ENCODE measurements around the gene DNAJC24.
"Not testable (repeated sequence)": the region's sequence is repeated elsewhere in the genome, so short reads cannot be mapped to it uniquely, and the experiment has no call there.

The DNAJC24 gene

GRCh38 chr11:31369348-31370329 lies at the start of gene DNAJC24, which contains the start of gene DCDC1:
Gene DNAJC24 (plus strand): TSS chr11:31369860. CDS start chr11:31370749, 889 bp downstream.
Gene DCDC1 (minus strand): TSS chr11:31369739. CDS start chr11:31328280, 41,459 bp downstream.
- peak; percentile 87 for DNase-seq (ENCODE audit: low read depth)

- not testable (repeated sequence) for DNase-seq (ENCODE audit: low read depth)
These were observed 48.2 kb upstream of the DNAJC24 start for GRCh38 chr11:31321494-31321893.

- DNase-seq (ENCODE audit: low read depth), result no peak
These were observed 46.5 kb upstream of the DNAJC24 start for GRCh38 chr11:31323145-31323544.

- no peak for DNase-seq (ENCODE audit: low read depth)
These were observed 44.5 kb upstream of the DNAJC24 start for GRCh38 chr11:31325160-31325559.

- DNase-seq (ENCODE audit: low read depth), result no peak
These were observed 43.1 kb upstream of the DNAJC24 start for GRCh38 chr11:31326470-31327148.

GRCh38 chr11:31327417-31327816 lies 42.2 kb upstream of the DNAJC24 start:
- DNase-seq (ENCODE audit: low read depth), result no peak

GRCh38 chr11:31328697-31329096 lies 41.0 kb upstream of the DNAJC24 start:
- no peak for DNase-seq (ENCODE audit: low read depth)

- no peak for DNase-seq (ENCODE audit: low read depth)
These were observed 31.9 kb upstream of the DNAJC24 start for GRCh38 chr11:31337806-31338205.

GRCh38 chr11:31340903-31341572 lies 28.6 kb upstream of the DNAJC24 start:
- no peak for DNase-seq (ENCODE audit: low read depth)

GRCh38 chr11:31351168-31351567 lies 18.5 kb upstream of the DNAJC24 start:
- no peak for DNase-seq (ENCODE audit: low read depth)

- no peak for DNase-seq (ENCODE audit: low read depth)
These were observed 14.5 kb upstream of the DNAJC24 start for GRCh38 chr11:31355131-31355530.

GRCh38 chr11:31355817-31356216 lies 13.8 kb upstream of the DNAJC24 start:
- DNase-seq (ENCODE audit: low read depth), result no peak

GRCh38 chr11:31361743-31362142 lies 7.9 kb upstream of the DNAJC24 start:
- no peak for DNase-seq (ENCODE audit: low read depth)

GRCh38 chr11:31366795-31367194 lies 2.9 kb upstream of the DNAJC24 start:
- no peak for DNase-seq (ENCODE audit: low read depth)

GRCh38 chr11:31375879-31376278 lies 6.2 kb downstream of the DNAJC24 start:
- no peak for DNase-seq (ENCODE audit: low read depth)

- no peak for DNase-seq (ENCODE audit: low read depth)
These were observed 13.5 kb downstream of the DNAJC24 start for GRCh38 chr11:31383116-31383515.

GRCh38 chr11:31387379-31387778 lies 17.7 kb downstream of the DNAJC24 start:
- no peak for DNase-seq (ENCODE audit: low read depth)

GRCh38 chr11:31397239-31397834 lies 27.7 kb downstream of the DNAJC24 start:
- DNase-seq (ENCODE audit: low read depth), result no peak

GRCh38 chr11:31404614-31405013 lies 35.0 kb downstream of the DNAJC24 start:
- no peak for DNase-seq (ENCODE audit: low read depth)

GRCh38 chr11:31408201-31408600 lies 38.5 kb downstream of the DNAJC24 start:
- DNase-seq (ENCODE audit: low read depth), result no peak

- no peak for DNase-seq (ENCODE audit: low read depth)
These were observed 43.3 kb downstream of the DNAJC24 start for GRCh38 chr11:31412946-31413345.

- no peak for DNase-seq (ENCODE audit: low read depth)
These were observed 44.7 kb downstream of the DNAJC24 start for GRCh38 chr11:31414338-31414737.
